ENCODE measurements around the gene BEX3. TPM values are rescaled to one million over a fixed set of nuclear protein-coding genes. Genes with fewer than 3 reads are reported as not detected.
"Not testable (repeated sequence)": the region's sequence is repeated elsewhere in the genome, so short reads cannot be mapped to it uniquely, and the experiment has no call there.

The BEX3 gene
- total RNA-seq (2014; rRNA removed; shearing (Covaris generic)), result 437 and 579 TPM in 2 replicates

DNA sequence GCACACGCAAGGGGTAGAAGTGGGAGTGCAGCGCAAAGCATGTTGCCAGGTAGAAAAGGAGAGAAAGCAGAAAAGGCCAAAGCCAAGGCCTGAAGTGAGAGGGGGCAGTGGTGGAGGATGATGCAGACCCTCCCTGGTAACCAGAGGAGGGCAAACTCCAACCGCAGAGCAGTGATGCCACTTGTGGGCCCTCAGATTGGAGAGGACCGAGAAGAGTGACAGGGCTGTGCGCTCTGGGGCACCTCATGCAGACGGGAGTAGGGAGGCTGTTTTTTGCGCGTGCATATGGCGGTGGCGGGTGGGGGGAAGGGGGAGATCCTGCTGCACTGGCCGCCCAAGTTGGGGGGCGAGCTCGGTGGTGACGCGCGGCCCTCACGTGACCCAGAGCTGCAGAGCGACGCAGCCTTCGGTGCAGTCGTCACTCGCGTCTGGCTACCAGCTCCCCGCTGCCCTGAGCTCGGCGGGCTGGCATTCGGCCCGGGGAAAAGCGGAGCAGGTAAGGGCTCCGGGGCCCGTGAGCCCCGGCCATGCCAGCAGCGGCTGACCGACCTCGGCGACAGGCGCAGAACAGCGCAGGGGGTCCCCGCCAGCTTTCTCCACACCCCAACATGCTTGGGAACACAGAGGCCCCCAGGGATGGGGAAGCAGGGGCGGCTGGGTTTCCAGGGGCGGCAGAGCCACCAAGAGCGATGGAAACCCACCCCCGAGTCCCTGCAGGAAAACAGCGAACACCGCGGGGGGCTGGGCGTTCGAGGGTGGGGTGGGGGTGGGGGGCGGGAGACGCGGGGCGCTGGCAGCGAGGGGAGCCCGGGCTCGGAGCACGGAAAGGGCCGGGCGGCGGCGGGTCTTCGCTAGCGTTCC is at the start of gene BEX3:
Gene BEX3, plus strand, starts transcription at position 421 of the 861 bp plus-strand sequence. CDS start 984 bp downstream, outside the sequence.
- DNase-seq (ENCODE audit: low read depth), result peak; percentile 62

DNA sequence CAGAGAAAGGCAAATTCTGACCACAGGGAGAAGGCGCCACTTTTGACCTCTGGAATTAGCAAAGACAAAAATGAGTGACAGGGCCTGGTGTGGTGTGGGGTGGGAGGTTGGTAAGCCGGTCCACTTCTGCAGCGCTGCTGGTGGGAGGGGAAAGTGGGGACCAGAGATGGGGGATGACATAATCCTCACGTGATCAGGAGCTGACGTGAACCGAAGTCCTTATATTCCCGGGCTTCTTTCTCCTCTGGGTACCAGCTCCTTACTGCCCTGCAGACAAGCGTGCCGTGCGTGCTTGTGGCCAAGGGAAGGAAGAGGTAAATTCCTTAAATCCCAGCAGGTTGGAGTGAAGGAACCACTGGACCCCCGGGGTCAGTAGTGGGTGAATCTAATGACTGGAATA is 46.3 kb upstream of the BEX3 start, which contains the start of gene TCEAL7:
Gene TCEAL7, plus strand, starts transcription at position 249 of the 400 bp plus-strand sequence. CDS start 1,165 bp downstream, outside the sequence.
- DNase-seq (ENCODE audit: low read depth), result peak; percentile 43

DNA sequence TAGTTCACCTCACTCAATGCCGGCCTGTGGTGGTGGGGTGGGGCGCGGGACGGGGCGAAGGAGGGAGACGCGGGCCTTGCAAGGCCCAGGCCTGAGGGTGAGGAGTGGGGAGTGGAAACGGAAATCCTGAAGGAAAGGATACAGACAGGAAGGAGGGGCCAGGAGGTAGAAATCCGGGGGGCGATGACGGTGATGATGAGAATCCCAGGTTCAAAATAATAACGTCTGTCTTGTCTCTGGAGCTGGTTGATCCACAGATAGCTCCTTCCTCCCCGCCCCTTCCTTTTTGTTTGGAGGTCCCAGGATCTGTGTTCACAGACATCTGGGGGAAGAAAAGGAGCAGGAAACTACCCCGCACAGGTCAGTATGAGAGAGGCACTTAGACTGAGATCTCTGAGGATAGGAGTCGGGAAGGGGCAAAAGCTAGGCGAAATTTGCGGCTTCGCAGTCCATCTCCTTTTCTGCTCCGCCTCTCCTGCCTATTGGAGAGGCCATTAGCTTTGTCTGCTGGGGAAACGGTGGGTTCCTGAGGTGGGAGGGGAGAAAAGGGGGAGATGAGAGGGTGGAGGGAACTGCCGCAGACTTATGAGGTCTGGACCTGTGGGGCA is 45.6 kb upstream of the BEX3 start:
- no peak for DNase-seq (ENCODE audit: low read depth)

DNA sequence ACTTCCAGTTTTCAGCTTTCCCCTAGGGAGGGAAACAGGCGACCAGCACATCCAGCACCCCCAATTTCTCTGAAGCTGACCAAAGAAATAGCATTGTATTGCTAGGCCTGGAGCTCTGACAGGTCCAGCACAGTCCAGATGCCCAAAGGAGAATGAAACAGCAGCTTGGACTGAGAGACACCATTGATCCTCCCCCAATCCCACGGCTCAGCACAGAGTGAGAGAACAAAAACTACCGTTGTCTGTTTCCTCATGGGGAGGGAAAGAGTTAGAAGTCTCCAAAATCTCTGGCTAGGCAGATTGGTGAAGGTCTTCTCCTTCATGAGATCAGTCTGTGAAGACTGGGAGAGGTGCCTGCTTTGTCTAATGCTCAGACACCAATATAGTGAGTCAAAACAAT is 37.7 kb upstream of the BEX3 start:
- DNase-seq (ENCODE audit: low read depth), result no peak

DNA sequence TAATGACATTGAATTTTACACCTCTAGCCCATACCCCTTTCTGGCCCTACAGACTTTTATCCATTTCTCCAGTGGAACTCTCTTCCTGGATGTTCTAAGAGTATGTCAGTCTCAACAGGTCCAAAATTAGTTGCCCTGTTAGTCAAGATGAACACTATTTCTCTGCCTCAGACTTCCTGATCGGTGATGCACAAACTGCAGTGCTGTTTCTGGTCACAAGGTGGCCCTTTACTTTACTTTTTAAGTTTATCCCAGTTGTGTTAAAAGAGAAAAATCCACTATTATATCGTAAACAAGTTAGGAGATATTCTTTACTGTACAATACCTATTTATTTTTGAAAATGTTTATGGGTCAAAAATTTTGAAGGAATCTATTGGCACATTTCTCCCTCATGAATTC is 33.2 kb upstream of the BEX3 start:
- DNase-seq (ENCODE audit: low read depth), result peak; percentile 54

DNA sequence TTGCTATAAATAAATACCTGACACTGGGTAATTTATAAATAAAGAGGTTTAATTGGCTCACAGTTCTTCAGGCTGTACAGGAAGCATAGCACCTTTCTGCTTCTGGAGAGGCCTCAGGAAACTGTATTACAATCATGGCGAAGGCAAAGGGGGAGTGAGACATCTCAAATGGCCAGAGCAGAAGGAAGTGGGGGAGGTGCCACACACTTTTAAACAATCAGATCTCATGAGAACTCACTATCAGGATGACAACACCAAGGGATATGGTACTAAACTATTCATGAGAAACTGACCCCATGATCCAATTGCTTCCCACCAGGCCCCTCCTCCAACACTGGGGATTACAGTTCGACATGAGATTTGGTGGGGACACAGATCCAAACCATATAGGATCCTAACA is 31.7 kb upstream of the BEX3 start:
- no peak for DNase-seq (ENCODE audit: low read depth)

DNA sequence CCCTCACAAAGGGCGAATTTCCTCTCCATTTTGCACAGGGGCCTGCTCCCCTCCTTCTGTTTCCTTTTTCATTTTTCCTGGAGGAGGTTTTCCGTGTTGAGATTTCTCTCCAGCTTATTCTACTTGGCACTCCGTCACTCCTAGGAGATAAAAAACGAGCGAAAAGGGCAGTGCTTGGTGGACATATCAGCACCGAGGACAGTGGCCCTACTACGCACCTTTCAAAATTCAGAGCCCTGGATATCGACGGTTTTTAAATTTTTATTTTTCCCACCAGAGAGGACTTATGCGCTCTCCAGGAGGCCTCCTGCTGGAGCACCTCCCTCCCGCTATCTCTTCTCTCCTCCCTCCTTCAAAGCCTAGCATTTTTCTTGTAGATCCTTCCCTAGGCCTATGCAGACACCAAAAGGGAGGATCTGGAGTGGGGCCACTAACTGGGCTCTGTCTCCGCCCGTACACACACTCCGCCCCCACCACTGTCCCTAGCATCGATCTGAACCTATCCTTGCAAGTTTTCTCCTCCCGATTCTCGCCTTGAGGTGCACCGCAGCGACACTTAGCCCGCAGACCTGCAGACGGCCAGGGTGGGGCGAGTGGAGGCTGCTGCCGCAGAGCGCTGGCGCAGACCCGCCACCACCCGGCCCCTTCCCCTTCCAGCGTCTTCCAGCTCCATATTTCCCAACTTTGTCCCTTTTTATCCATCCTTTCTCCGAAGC is 28.5 kb upstream of the BEX3 start:
- DNase-seq (ENCODE audit: low read depth), result no peak

DNA sequence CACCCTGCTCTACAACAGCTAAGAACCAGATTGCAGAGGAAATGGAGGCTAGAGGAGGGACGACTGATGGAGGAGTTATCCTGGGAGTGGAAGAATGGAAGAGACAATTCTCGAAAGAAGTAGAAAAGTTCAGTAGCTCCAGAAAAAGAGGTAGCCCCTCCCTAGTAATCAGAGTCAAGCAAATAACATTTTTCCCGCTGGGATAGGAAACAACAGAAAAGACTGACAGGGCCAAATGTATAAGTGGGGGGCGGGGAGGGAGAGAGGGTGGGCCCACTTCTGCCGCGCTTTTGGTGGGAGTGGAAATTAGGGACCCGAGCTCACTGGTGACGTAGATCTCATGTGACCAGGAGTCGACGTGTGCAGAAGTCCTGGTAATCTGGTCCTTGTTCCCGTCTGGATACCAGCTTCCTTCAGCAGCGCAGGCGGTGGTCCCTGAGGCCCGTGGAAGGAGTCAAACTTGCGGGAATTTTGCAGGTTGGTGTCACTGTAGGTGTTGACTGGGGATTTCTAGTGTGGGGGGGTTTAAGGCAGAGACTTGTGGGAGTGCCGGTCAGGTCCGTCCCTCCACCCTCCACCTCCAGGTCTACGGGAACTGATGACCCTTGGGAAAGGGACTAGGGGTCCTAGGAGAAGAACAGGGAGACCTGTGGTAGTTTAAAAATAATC is 20.1 kb upstream of the BEX3 start, which contains the start of gene TCEAL9:
Gene TCEAL9, plus strand, starts transcription at position 377 of the 669 bp plus-strand sequence. CDS start 1,179 bp downstream, outside the sequence.
- peak; percentile 85 for DNase-seq (ENCODE audit: low read depth)

DNA sequence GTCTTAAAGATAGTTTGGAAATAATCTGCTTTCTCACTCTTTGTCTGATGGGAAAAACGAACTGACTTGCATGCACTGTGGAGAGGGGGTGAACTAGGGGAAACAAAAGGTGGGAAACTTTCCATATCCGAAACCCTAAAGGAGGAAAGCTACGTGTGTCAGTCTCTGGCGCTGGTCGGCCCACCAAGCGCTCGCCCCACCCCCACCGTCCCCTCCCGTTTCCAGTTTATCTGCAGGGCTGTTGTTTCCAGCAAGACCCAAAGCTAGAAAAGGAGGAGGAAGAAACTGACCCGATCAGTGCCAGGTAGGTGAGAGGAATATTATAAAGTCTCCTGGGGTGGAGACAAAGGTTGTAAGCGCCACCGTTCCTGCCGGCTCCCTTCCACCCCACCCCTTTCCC is 19.5 kb upstream of the BEX3 start:
- peak; percentile 27 for DNase-seq (ENCODE audit: low read depth)

DNA sequence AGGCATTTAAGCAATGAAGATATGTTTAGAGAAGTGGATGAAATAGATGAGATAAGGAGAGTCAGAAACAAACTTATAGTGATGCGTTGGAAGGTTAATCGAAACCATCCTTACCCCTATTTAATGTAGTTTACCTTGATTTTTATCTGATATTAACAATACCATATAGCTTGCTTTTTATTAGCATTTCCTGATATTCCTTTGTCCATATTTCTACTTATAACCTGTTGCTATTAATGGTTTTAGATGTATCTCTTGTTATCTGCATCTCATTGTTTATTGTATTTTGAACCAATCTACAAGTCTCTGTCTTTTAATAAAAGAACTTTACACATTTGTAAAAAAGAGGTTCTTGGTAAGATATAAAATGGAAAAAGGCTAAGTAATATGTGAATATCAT is 18.5 kb upstream of the BEX3 start:
- DNase-seq (ENCODE audit: low read depth), result no peak

DNA sequence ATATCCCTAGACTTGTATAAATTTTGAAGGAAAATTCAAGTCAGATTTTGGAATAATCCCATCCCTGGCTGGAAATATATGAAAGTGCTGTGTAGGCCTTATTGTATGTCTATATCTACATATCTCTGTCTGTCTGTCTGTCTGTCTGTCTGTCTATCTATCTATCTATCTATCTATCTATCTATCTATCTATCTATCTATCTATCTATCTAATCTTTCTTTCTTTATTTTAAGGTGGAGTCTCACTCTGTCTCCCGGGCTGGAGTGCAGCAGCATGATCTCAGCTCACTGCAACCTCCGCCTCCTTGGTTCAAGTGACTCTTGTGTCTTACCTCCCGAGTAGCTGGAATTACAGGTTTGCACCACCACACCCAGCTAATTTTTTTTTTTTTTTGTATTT is 16.7 kb upstream of the BEX3 start:
- DNase-seq (ENCODE audit: low read depth), result not testable (repeated sequence)

DNA sequence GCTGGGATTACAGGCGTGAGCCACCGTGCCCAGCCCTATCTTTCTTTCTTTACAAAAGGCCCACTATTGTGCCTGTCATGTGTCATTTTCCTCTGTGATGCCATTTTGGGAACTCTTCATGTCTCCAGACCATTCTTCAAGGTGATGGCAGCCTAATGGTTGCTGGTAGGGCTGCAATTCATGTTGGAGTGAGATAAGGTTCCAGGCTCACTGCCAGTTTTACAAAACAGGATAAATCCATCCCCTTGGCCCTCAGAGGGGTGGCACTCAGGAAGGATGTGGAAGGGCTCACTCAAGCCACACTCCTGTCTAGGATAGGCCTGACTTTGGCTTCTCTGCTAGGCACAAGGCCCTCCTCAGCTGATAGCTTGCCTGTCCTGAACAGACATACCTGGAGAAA is 16.2 kb upstream of the BEX3 start:
- DNase-seq (ENCODE audit: low read depth), result peak; percentile 59

DNA sequence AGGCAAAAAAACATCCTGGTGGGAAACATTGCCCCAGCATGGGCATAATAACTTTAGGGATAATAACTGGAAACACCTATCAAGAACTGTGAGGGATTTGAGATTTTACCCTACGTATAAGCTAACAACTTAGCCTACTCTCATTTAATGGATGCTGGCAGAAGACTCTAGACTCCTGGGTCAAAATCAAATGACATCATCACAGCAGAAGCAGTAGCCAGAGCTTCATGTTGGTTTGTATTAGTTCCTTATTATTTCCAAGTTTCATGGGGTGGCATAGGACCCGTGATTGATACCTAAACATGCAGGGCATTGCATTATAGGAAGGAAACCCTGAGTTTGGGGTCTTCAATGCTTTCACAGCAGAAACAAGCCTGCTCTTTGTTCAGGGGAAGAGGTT is 15.4 kb upstream of the BEX3 start:
- no peak for DNase-seq (ENCODE audit: low read depth)

DNA sequence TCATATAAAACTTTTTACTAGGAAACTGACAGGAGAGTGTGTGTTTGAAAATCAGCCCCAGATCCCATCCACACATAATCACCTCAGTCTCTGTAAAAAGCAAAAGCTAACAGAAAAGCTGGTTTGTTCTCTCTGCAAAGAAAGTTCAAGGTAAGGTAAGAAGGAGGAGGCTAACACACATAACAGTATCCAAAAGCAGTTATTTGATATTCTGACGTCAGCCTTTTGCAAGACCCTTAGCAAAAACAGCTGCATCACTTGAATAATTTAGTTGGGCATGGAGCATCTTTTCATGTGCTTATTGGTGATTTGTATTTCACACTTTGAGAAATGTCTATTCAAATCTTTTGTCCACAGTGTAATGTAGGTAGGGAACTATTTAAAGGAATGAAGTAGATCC is 14.5 kb upstream of the BEX3 start:
- DNase-seq (ENCODE audit: low read depth), result no peak

DNA sequence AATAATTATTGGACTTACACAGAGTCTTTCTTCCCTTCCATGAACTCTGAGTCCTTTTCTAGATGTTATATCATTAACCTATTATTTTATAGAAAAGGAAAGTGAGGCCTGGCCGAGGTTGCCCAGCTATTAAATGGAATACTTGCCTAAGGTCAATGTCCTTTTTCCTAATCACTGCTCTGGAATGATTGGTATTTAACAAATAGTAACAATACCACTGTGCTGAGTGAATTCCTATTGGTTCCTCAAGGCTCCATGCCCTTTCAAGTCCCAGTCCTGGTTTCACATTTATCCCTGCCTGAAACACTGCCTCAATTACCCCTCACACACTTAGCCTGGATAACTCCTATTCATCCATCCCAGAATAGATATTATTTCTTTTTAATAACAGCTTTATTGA is 13.9 kb upstream of the BEX3 start:
- DNase-seq (ENCODE audit: low read depth), result peak; percentile 73

DNA sequence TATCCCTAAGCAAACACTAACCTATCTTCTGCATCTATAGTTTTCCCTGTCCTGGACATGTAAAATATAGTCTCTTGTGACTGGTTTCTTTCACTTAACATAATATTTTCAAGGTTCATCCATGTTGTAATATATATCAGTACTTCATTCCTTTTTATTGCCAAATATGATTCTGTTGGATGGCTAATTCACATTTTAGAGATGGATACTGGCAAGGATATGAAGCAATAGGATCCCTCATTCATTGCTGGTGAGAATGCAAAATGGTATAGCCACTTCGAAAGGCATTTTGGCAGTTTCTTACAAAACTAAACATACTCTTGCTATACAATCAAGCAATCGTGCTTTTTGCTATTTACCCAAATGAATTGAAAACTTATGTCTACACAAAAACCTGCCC is 13.3 kb upstream of the BEX3 start:
- no peak for DNase-seq (ENCODE audit: low read depth)

DNA sequence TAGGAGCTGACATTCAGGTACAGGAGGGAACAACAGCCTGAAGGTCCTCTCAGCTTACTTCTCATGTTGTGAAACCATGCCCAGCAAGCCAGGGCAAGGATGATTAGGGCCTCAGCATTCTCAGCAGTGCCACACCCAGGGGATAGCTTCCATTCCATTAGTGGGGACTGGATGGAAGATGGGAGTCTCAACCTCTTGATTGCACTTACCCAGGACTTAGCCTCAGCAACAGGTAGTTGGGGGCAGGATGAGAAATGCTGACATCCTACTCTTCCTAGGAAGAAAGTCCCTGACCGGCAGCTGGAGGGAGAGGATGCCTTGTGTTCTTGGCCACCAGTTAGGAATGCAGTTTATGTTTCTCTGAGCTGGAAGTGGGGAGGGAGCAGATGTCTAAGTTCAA is 8.8 kb upstream of the BEX3 start:
- DNase-seq (ENCODE audit: low read depth), result no peak

DNA sequence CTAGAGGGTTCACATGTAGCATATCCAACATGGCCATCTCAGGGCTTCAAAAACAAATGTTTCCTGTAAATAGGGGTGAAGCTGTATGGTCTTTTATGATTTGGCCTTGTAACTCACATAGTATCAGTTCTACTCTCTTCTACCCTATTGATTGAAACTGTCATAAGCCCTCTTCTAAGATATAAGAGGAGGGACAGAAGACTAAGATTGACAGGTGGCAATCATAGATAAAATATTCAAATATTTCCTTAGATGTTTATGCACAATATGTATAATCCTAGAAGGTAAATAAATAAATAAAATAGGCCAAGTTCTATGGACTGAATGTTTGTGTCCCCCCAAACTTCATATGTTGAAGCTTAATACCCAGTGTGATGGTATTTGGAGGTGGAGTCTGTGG is 6.9 kb upstream of the BEX3 start:
- DNase-seq (ENCODE audit: low read depth), result no peak

DNA sequence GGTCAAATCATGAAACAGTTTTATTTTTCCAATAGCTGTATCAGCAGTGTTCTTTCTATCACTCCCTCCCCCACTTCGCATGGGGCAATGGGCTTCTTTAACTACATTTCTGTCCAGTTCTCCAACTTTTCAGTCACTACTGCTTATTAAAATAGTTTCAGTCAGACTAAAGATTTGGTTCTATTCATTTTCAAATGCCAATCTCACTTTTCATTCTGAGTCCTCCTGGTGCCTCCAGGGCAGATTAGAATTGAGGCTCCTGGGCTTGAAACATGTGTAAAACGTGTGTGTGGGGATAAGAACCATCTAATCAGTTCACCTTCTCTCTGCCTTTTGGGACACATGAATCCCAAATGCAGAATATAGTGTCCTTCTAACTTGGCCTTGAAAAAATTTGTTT is 3.5 kb upstream of the BEX3 start:
- DNase-seq (ENCODE audit: low read depth), result no peak

DNA sequence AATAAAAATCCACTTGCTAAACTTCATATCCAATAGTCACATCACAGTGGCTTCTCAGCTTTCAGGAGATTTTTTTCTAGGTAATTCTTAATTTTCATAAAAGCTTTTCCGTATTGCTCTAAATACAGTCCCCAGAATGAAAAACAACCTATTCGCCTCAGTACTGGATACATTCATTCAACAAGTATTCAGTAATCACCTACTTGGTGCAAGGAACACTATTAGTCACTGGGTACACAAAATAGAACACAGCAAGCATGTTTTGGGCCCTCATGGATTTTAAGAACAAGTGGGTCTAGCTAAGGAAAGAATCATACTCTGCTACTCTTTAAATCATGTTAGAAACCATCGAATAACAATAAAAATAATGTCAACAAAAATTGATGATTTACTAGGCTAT is 2.8 kb upstream of the BEX3 start:
- no peak for DNase-seq (ENCODE audit: low read depth)

DNA sequence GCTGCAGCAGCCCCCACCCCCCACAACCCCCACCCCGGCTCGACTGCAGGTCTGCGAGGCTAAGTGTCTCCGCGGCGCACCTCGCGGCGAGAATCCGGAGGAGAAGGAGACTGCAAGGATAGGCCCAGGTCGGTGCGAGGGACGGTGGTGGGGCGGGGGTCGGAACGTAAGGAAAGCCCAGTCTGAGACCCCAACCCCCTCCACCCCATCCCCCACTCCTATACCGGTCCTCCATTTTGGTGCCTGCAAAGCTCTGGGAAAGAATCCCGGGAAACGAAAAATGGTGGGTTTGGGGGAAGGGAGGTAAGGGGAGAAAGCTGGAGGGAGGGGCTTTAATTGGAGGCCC is 614 bp downstream of the BEX3 start:
- peak; percentile 33 for DNase-seq (ENCODE audit: low read depth)

DNA sequence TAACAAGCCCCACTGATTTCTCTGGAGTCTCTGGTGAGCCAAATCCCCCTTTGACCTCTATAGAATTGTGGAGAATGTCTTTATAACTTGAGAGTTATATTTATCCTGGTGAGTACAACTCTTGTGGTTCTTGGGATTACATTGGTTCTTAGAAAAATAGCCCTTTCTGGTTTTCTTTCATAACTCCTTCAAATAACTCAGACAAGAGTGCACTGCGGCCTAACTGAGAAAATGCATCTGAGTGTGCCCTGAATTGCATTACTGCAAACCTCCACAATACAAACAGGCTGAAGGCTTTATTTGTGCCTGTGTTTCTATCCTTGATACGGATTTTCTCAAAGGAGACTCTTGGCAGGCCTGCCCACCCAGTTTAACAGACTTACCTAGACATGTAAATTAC is 2.7 kb downstream of the BEX3 start:
- DNase-seq (ENCODE audit: low read depth), result no peak

All from M059J (cell line).